ENCODE results near the gene ZBTB16.

The ZBTB16 gene

DNA sequence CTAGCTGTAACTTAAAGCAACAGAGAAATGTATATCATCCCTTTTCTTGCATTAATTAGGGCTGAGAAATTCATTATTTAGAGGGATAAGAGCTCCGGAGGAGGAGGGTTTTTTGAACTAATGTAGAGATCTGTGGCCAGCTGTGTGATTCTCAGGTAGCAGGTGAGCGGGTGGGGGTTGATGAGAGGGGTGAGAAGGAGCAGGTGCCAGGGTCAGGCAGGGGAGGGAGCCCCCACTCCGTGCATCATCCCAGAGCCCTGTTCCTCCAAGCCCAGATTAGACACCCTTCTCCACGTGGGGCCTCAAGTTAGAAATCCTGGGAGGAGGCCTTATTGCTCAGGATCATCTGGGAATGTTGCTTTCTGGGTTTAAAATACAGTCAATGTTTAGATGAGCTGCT lies 24.9 kb downstream of the ZBTB16 start:
- no peak for DNase-seq (ENCODE audit: low spot score)

DNA sequence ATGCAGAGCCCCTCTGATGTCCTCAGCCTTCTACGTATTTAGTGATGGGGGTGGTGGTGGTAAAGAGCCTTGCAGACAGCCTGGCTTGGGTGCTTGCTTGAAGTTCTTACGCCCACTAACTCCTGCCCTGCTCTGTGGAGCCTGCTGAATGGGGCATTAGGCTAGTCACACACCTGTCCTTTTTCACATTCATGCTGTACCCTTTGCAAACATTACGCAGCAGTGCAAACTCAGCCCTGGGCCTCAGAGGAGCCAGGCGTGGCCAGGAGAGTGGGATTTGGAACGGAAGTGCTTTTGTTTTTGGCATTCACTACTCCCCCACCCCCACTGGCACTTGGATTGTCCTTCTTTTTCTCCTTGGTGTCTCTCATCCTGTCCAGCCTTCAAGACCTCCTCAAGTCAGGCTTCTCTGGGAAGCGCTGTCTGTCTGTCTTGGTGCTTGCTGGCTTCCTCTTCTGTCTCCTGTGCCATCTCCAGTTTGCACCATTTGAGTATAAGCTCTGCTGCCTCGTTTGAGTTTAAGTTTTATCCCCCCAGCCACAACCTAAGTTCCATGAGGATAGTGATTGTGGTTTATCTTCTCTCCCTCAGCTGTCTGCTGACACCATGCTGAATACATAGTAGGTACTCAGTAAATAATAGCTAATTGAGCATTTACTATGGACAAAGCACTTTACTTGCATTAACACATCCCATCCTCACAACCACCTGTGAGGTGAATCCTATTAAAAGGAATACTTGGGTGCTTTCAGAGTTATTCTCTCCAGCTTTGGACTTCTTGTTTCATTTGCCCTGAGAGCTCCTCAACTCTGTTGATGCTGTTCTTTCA lies 26.7 kb downstream of the ZBTB16 start:
- no peak for DNase-seq (ENCODE audit: low spot score)

GRCh38 chr11:114087025-114087424 lies 27.5 kb downstream of the ZBTB16 start:
- DNase-seq (ENCODE audit: low spot score) = no peak

DNA sequence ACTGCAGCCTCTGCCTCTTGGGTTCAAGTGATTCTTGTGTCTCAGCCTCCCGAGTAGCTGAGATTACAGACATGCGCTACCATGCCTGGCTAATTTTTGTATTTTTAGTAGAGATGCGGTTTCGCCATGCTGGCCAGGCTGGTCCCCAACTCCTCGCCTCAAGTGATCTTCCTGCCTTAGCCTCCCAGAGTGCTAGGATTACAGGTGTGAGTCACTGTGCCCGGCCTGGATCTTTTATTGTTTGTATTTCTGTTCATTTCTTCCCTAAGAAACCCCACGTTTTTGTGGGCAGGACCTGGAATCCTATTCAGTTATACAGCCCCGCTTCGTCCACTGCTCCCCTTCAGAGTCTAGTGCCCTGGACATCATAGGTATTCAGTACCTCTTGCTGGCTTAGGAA lies 28.7 kb downstream of the ZBTB16 start:
- no peak for DNase-seq (ENCODE audit: low spot score)

DNA sequence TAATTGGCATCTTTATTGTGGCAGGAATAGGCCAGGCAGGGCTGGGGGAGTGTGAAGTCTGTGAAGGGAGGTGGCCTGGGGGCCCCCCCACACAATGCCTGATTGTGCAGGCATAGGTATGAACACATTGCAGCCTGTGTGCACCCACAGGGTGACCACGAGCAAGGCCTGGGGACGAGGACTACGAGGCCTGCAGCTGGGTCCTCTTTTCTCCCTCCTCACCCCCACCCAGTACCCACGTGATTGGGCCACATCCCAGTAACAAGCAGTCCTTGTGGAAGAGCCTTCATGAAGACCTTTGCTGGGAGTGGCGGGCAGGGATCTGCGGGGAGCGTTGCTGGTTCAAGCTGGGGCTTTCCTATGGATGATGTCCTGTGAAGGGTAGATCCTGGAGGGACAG lies 29.3 kb downstream of the ZBTB16 start:
- DNase-seq (ENCODE audit: low spot score) = no peak

DNA sequence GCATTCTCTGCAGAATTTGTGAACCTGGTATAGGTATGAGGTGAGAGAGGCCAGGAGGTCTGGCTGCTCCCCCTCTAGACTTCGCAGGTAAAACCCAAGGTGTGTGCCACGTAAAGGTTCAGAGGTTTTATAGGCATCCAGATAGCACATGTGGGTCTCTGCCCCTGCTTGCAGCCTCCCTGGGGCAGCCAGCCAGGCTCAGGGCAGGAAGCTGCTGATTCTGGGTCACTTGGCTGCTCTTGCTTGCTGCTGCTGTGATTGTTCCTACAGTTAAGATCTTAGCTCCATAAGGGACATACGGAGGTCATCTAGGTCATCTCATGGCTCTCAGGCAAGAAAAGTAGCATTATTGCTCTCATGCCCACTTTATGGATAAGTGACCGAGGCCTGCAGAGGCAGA lies 30.2 kb downstream of the ZBTB16 start:
- DNase-seq (ENCODE audit: low spot score) = no peak

- no peak for DNase-seq (ENCODE audit: low spot score)
These were observed 30.9 kb downstream of the ZBTB16 start for GRCh38 chr11:114090225-114090910.

DNA sequence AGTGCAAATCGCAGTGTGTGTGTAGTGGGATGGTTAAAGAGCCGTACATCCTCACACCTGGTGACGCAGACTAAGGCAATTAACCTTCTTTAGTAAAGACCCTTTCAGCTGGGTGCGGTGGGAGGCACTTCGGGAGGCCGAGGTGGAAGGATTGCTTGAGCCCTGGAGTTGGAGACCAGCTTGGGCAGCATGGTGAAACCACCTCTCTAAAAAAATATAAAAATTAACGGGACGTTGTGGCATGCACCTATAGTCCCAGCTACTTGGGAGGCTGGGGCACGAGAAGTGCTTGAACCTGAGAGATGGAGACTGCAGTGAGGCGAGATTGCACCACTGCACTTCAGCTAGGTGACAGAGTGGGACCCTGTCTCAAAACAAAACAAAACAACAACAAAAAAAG lies 31.5 kb downstream of the ZBTB16 start:
- DNase-seq (ENCODE audit: low spot score) = no peak

DNA sequence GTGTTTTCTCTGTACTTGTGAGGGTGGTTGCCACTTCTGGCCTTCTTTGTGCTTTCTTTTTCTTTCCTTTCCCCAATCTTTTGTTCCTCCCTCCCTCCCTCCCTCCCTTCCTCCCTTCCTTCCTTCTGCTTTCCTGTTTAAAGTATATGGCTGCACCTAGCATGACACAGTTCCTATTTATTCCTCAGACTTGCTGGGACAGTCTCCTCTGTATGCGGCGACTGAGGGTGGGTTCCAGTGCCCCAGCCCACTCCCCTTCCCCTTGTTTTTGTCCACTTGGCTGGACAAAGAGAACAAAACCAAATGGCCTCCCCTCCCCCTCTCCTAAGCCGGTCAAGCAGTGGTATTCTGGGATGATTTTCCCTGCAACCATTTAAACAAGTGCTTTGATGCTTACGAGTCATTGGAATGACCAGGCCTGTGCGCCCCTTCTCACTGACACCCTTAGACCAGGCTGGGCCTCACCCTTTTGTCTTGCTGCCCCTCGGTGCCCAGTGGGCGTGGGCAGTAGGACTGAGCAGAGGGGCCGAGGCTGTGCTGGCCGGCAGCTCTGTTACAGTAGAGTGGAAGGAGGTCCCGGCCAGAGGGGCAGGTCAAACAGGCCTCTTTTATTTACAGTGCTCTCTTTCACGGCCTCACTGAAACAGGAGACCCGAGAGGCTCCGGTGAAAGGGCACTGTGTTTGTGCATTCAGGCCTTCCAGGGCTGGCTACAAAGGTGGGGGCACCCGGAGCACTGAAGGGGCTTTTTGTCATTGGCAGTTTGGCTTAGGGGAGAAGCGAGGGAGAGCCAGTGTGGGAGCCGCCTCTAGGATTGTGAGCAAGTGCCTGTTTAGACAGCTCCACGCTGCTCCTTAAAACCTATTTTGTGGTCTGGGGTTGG lies 32.2 kb downstream of the ZBTB16 start:
- DNase-seq (ENCODE audit: low spot score) = no peak

GRCh38 chr11:114092478-114092877 lies 33.0 kb downstream of the ZBTB16 start:
- DNase-seq (ENCODE audit: low spot score) = no peak

- DNase-seq (ENCODE audit: low spot score) = no peak
These were observed 33.4 kb downstream of the ZBTB16 start for GRCh38 chr11:114092953-114093352.

GRCh38 chr11:114094516-114094915 lies 35.0 kb downstream of the ZBTB16 start:
- DNase-seq (ENCODE audit: low spot score) = no peak

DNA sequence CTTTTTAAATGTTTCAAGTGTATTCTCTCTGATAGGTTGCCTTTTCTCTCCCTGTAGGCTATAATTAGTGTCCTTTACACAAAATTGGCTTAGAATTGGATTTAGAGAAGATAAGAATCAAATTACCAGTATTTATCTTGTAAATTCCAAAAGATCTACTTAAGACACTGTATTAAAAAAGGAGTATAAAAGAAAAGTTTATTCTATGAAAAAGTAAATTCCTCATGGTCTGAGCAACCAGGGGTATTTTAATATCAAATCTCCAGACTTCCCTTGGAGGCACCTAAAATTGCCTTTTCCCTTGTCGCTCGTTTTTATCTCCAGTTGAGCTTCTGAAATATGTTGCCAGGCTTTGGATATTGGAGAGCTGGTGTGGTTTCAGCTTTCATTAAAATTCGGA lies 36.4 kb downstream of the ZBTB16 start:
- DNase-seq (ENCODE audit: low spot score) = no peak

DNA sequence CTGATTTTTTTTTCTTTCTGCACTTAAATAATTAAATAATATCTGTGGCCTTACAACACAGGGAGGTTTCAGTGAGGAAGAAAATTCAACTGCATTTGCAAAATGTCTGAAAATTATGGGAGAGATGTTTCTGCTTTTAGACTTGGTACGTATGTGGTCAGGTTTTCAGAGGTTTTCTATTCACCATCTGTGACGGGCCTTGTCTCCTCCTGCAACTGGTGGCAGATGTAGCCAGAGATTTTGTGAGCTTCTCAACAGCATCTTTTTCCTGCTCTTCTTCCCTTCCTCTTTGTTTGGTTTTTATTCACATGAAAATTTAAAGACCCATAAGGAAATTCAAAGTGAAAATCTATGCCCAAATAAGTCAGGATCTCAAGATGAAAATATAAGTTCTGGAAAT lies 38.3 kb downstream of the ZBTB16 start:
- DNase-seq (ENCODE audit: low spot score) = no peak

DNA sequence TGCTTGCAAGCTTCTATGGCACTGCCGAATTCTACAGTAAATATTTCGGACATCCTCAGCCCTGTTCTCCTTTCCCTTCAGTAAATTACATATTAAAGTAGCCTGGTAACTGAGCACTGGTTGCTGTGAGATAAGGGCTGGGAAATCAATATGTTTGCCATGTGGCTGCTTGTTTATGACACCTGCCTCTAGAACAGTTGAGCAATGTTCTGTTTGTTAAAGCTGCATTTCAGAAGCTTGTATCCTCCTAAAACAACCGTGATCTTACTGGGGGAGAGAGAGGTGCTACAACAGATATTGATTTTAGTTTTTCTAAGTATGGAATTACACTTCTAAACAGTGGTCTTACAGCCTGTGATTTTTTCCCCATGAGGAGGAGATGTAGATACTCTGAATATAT lies 39.4 kb downstream of the ZBTB16 start:
- DNase-seq (ENCODE audit: low spot score) = no peak

DNA sequence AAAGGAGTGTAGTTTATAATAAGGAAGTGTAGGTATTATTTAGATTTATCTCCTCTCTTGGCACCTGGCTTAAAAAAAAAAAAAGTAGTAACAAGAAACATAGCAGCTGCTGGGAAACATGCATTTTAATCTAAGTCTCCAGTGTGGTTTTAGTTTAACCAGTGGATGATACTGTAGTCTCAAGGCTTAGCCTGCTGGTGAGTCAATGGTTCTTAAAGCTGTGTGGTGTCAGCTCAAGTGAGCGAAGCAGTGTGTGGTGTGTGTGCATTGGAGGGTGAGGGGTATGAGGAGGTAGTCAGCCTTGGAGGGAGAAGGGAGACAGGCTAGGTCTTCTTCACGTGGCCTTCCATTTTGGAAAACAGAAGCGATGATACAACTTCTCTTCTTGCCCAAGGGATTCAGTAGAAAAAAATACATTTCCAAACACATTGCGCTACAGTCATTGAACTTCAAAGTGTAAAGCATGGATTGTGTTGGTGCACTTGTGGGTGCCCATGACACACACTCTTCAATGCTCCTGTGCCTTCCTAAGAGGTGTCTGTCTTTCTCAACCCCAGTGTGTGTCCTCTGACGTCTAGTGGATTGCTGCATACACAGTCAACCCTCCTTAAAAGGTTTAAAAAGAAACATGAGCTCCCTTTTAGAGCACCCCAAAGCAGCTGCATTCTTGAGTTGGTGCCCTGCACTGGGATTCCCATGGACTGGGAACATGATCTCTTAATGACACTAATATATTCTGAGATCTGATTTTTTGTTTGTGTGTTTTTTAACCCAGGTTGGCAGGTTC lies 40.1 kb downstream of the ZBTB16 start:
- DNase-seq (ENCODE audit: low spot score) = no peak

GRCh38 chr11:114102993-114103896 lies 43.7 kb downstream of the ZBTB16 start:
- DNase-seq (ENCODE audit: low spot score) = no peak

GRCh38 chr11:114105611-114106010 lies 46.1 kb downstream of the ZBTB16 start:
- no peak for DNase-seq (ENCODE audit: low spot score)

DNA sequence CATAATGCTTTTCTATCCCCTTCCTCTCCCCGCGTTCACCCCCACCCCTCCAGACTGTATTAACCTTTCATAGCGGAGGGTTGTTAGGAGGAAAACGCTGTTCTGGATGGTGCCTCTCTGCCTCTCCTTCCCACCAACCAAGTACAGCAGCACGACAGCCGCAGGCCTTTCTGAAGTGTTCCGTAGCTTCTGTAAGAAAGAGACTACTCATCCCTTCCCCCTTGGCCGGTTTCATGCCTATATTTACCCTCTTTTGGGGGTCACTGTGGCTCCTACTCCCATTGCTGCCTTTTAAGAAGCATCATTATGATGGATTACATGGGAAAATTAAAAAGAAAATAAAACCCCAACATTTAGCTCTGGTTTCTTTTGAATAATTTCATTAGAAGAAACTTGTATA lies 46.5 kb downstream of the ZBTB16 start:
- DNase-seq (ENCODE audit: low spot score) = no peak

DNA sequence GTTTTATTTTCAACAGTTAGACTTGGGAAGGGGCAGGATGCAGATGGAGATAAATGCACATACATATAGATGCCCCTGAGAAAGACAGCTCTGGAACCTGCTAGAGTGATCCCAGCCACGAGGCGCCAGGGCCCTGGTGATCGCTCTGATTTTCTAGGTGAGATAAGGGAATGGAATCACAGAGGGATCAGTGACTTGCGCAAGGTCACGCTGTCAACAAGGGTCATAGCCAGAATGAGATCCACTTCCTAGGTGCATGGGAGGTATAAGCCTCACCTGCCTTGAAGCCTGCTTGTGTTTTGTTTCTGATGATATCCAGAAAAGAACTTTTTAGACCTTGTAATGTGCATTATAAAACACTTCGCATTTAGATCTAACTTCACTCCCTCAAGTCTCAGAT lies 47.5 kb downstream of the ZBTB16 start:
- no peak for DNase-seq (ENCODE audit: low spot score)

Data from RKO (cell line).